Testis (tissue), 3 donors: Measurements from ENCODE around the gene FAM163B. TPM values are rescaled to one million over a fixed set of nuclear protein-coding genes. Genes with fewer than 3 reads are reported as not detected.

Source experiments
- DNase-seq: peaks from one replicate; pipeline ENCODE4 v3.0.0-alpha.2; 2019
- H3K27ac ChIP-seq, 2 donors: fragments of 200-600 bp; sonication (generic); one replicate each; pipeline ENCODE4 v1.5.1; 2019
- H3K27me3 ChIP-seq: fragments of 200-600 bp; sonication (generic); one replicate; pipeline ENCODE4 v1.5.1; 2019
- H3K36me3 ChIP-seq: fragments of 200-600 bp; sonication (generic); one replicate; pipeline ENCODE4 v1.5.1; 2017; ENCODE audit warnings: low read depth; ENCODE audit errors: missing control alignments
- H3K4me1 ChIP-seq: fragments of 200-600 bp; sonication (generic); one replicate; pipeline ENCODE4 v1.5.1; 2019
- H3K4me3 ChIP-seq, 2 donors: fragments of 200-600 bp; sonication (generic); one replicate each; pipeline ENCODE4 v1.5.1; 2017 to 2019
- H3K9me3 ChIP-seq: fragments of 200-600 bp; sonication (generic); one replicate; pipeline ENCODE4 v1.5.1; 2017
- POLR2A ChIP-seq: fragments of 450-650 bp; IDR thresholded peaks from one replicate; pipeline ENCODE4 v1.6.1; 2017; ENCODE audit warnings: antibody characterized with exemption, mild to moderate bottlenecking, moderate library complexity
- WGBS, 2 donors: methylation state at CpG; one replicate each; pipeline ENCODE4 v1.1.5; 2018; 5-methylcytosine and 5-hydroxymethylcytosine counted together
- intact Hi-C: fragments of 100-400 bp; cut with DNase I; formaldehyde crosslinking; loops from one replicate; pipeline ENCODE4 v1.15.1; 2023; ENCODE audit warnings: low total_unique reads
- polyA plus RNA-seq: library from polyadenylated mRNA; stranded (reverse); fragments of 350-450 nt; fragmentation: Illumina TruSeq; extraction: RNeasy Lipid Tissue Mini Kit (QIAGEN cat#74804); gene quantifications from one replicate; pipeline ENCODE4 v1.2.3, GENCODE V29; 2014; ENCODE audit warnings: low read depth, low replicate concordance; ENCODE audit not compliant: insufficient read depth
- total RNA-seq, 2 donors: library from RNA; depleted of rRNA; stranded (reverse); fragments of >200 nt; gene quantifications; one replicate each; pipeline ENCODE4 v1.2.3, GENCODE V29; 2016
- TF ChIP-seq, protein P1 (sequence below), 3 experiments: fragments of 450-650 bp in 2 of 3; fragments of 200-600 bp in 1 of 3; sonication (generic) in 1 of 3; IDR thresholded peaks; one replicate each; pipeline ENCODE4 v1.5.1; 2016 to 2019; ENCODE audit warnings: antibody characterized with exemption in 3 of 3, mild to moderate bottlenecking in 2 of 3, moderate library complexity in 1 of 3

The FAM163B gene
- total and polyA plus RNA-seq, 3 donors from 2014 or later = 2.2 to 3.8 (median 2.8) TPM

DNA sequence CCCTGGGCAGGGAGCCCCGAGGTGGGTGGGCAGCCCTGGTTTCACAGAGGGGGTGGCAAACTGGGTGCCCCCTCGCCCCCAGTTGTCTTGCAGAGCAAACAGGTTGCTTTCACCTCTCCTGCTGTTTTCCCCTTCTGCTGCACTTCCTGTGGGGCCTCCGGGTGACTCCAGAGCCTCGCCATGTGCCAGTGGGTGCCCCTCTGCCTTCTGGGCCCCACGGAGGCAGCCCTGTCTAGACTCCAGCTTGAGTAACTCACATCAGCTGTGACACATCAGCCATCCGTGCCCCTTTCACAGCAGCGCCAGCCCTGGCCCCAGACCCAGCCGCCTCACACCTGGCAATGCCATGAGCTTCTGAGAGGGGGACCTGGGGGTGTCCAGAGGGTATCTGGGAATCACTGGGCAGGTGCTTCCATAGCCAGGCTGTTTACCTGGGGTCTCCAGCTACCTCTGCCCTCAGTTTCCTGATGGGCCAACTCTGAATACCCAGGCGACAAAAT, 37.7 kb downstream of the FAM163B start:
- no peak for TF ChIP-seq POLR2A
- TF ChIP-seq, protein P1, sequence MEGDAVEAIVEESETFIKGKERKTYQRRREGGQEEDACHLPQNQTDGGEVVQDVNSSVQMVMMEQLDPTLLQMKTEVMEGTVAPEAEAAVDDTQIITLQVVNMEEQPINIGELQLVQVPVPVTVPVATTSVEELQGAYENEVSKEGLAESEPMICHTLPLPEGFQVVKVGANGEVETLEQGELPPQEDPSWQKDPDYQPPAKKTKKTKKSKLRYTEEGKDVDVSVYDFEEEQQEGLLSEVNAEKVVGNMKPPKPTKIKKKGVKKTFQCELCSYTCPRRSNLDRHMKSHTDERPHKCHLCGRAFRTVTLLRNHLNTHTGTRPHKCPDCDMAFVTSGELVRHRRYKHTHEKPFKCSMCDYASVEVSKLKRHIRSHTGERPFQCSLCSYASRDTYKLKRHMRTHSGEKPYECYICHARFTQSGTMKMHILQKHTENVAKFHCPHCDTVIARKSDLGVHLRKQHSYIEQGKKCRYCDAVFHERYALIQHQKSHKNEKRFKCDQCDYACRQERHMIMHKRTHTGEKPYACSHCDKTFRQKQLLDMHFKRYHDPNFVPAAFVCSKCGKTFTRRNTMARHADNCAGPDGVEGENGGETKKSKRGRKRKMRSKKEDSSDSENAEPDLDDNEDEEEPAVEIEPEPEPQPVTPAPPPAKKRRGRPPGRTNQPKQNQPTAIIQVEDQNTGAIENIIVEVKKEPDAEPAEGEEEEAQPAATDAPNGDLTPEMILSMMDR (IDR thresholded peaks at IDR 0.05) = no peak
- 90 to 91% methylated on average over 8 to 9 of the region's 9 CpGs for whole genome bisulfite sequencing, 2 donors
- no peak for DNase-seq
- Histone ChIP-seq H3K9me3 (no peaks in the 10 kb centered on the region), H3K4me1 (peaks cover 9% of the 10 kb centered on the region), H3K4me3 (no peak overlapping the region), H3K27ac (no peak overlapping the region), H3K36me3 (no peaks in the 10 kb centered on the region), H3K27me3 (no peaks in the 10 kb centered on the region)
- intact Hi-C loops = no loop called here

DNA sequence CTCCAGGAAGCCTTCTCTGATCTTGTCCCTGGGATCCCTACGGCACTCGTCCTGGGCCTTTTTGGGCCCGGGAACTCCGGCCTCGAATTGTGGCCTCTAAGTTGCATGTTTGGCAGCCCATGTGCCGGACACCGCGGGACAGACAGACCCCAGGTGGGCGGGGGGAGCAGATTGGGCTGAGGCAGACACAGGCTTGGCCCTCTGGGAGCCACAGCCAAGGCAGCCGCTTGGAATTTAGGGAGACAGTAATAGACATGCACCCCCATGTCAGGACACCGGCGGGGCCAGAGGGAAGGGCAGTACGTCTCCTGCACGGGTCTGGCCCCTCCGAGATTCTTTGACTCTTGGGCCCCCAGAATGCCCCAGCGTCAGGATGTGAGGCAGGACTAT, 38.5 kb downstream of the FAM163B start:
- Histone ChIP-seq H3K4me1 (peaks cover 16% of the 10 kb centered on the region), H3K9me3 (no peaks in the 10 kb centered on the region), H3K4me3 (no peak overlapping the region), H3K27me3 (no peaks in the 10 kb centered on the region), H3K36me3 (no peaks in the 10 kb centered on the region), H3K27ac (no peak overlapping the region)
- intact Hi-C loops = no loop called here
- TF ChIP-seq, protein P1 (IDR thresholded peaks at IDR 0.05) = no peak
- TF ChIP-seq POLR2A = no peak
- WGBS, 2 donors = 74 to 90% methylated on average over 15 to 16 of the region's 16 CpGs
- DNase-seq = no peak

GRCh38 chr9:133569891-133570690, 39.1 kb downstream of the FAM163B start:
- WGBS, 2 donors = 88 to 92% methylated on average over 18 to 36 of the region's 36 CpGs
- Histone ChIP-seq H3K36me3 (no peaks in the 10 kb centered on the region), H3K27me3 (no peaks in the 10 kb centered on the region), H3K4me3 (no peak overlapping the region), H3K27ac (no peak overlapping the region), H3K9me3 (no peaks in the 10 kb centered on the region), H3K4me1 (peaks cover 21% of the 10 kb centered on the region)
- no peak for DNase-seq
- intact Hi-C loops = loop anchor here (5.0 kb wide), 1 partner anchor 53 kb away; no protein-coding TSS in a partner anchor
- no peak for TF ChIP-seq POLR2A
- TF ChIP-seq, protein P1 (IDR thresholded peaks at IDR 0.05) = no peak

DNA sequence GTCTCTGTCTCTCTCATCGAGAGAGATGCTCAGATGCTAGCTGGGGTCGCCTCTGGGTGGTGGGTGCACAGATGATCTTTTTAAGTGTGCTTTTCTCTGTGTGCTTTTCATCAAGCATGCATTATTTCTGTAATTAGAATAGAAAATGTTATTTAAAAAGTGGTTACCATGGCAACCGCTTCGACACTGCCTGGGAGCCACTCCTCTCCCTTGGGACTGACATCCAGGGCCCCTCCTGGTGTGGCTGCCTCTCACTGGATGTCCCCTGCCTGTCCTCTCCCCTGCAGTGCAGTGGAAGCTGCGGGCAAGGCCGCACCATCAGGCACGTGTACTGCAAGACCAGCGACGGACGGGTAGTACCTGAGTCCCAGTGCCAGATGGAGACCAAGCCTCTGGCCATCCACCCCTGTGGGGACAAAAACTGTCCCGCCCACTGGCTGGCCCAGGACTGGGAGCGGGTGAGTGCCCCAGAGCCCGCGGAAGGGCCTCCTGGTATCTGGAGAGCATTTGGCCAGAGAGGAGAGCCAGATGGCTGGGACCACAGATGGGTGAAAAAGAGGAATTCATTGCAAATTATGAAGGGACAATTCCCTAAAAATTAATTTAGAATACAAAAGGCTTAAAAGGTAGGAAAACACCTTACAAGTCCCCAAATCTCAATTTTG, 39.9 kb downstream of the FAM163B start:
- no peaks in the 10 kb centered on the region for H3K9me3 ChIP-seq
- H3K27me3 ChIP-seq = no peaks in the 10 kb centered on the region
- H3K4me3 ChIP-seq = no peak overlapping the region
- DNase-seq = no peak
- H3K4me1 ChIP-seq = peaks cover 25% of the 10 kb centered on the region
- H3K27ac ChIP-seq = no peak overlapping the region
- TF ChIP-seq, protein P1 (IDR thresholded peaks at IDR 0.05) = no peak
- TF ChIP-seq POLR2A = no peak
- WGBS, 2 donors = 91 to 94% methylated on average over 14 of the region's 14 CpGs
- intact Hi-C loops = loop anchor here (5.0 kb wide), 1 partner anchor 52 kb away; no protein-coding TSS in a partner anchor
- no peaks in the 10 kb centered on the region for H3K36me3 ChIP-seq
